Stimulated activated naive CD8-positive, alpha-beta T cell treated with anti-CD3 and anti-CD28 coated beads, Interleukin-15, Interleukin-2, amounts not matched to agents 100 U/mL and 50 U/mL, for 24 hours (primary cell): ENCODE data around the gene CPHXL2.
A peak's percentile ranks its signal among the peaks of the same experiment; 100 is the strongest.

Source experiments
- ATAC-seq: fragments of 150-1000 bp; cut with Tn5 transposase; one replicate; pipeline ENCODE4 v1.10.0; 2021
- DNase-seq: peaks from one replicate; pipeline ENCODE4 v3.0.0; 2021

CPHXL2 gene

GRCh38 chr16:75676909-75677308, at the start of gene CPHXL2:
CPHXL2 (minus strand) TSS chr16:75677009; CDS start chr16:75676999, 10 bp downstream.
- no peak for ATAC-seq
- DNase-seq: no peak

- no peak for DNase-seq
- no peak for ATAC-seq
Measured at GRCh38 chr16:75726390-75726789, 49.6 kb upstream of the CPHXL2 start, which contains the start of gene CPHXL. CPHXL (minus strand) TSS chr16:75726490; CDS start chr16:75726442, 48 bp downstream.

- ATAC-seq (no peak), DNase-seq (no peak)
Measured at GRCh38 chr16:75718452-75718851, 41.6 kb upstream of the CPHXL2 start.

GRCh38 chr16:75714661-75715060, 37.9 kb upstream of the CPHXL2 start:
- ATAC-seq: no peak

GRCh38 chr16:75710344-75710743, 33.5 kb upstream of the CPHXL2 start:
- no peak for ATAC-seq
- DNase-seq: no peak

More at GRCh38 chr16:75714661-75715060, 37.9 kb upstream of the CPHXL2 start:
- no peak for DNase-seq

GRCh38 chr16:75703306-75703705, 26.5 kb upstream of the CPHXL2 start:
- ATAC-seq (no peak), DNase-seq (no peak)

- ATAC-seq (no peak), DNase-seq (no peak)
Measured at GRCh38 chr16:75702242-75702641, 25.4 kb upstream of the CPHXL2 start.

GRCh38 chr16:75701361-75701760, 24.6 kb upstream of the CPHXL2 start, which contains the start of gene DUXB:
DUXB (minus strand) TSS chr16:75701461; CDS start chr16:75701418, 43 bp downstream.
- ATAC-seq: no peak

GRCh38 chr16:75697571-75697970, 20.8 kb upstream of the CPHXL2 start:
- DNase-seq (no peak), ATAC-seq (no peak)

More at GRCh38 chr16:75701361-75701760, 24.6 kb upstream of the CPHXL2 start, which contains the start of gene DUXB:
- no peak for DNase-seq

- DNase-seq: no peak
- ATAC-seq: no peak
Measured at GRCh38 chr16:75695708-75696107, 18.9 kb upstream of the CPHXL2 start.

GRCh38 chr16:75687361-75687760, 10.6 kb upstream of the CPHXL2 start:
- no peak for ATAC-seq
- no peak for DNase-seq

GRCh38 chr16:75682308-75682707, 5.5 kb upstream of the CPHXL2 start:
- DNase-seq (no peak), ATAC-seq (no peak)

GRCh38 chr16:75679366-75679765, 2.6 kb upstream of the CPHXL2 start:
- ATAC-seq: no peak
- no peak for DNase-seq

- no peak for ATAC-seq
Measured at GRCh38 chr16:75667503-75667902, 9.3 kb downstream of the CPHXL2 start.

GRCh38 chr16:75660726-75661302, 16.0 kb downstream of the CPHXL2 start:
- ATAC-seq: no peak
- no peak for DNase-seq

More at GRCh38 chr16:75667503-75667902, 9.3 kb downstream of the CPHXL2 start:
- no peak for DNase-seq

- ATAC-seq (no peak), DNase-seq (no peak)
Measured at GRCh38 chr16:75660321-75660720, 16.5 kb downstream of the CPHXL2 start.

- ATAC-seq (no peak), DNase-seq (no peak)
Measured at GRCh38 chr16:75658175-75658574, 18.6 kb downstream of the CPHXL2 start.

GRCh38 chr16:75653922-75654321, 22.9 kb downstream of the CPHXL2 start:
- no peak for ATAC-seq
- no peak for DNase-seq

- ATAC-seq: peak; percentile 34
- peak; percentile 86 for DNase-seq
Measured at GRCh38 chr16:75648265-75649076, 28.3 kb downstream of the CPHXL2 start.

GRCh38 chr16:75647492-75648264, 29.1 kb downstream of the CPHXL2 start, which contains the start of the genes KARS1 and TERF2IP:
KARS1 (minus strand) TSS chr16:75647665; CDS start chr16:75647639, 26 bp downstream.
TERF2IP (plus strand) TSS chr16:75647773; CDS start chr16:75647883, 110 bp downstream.
- ATAC-seq (peak; percentile 94), DNase-seq (peak; percentile 93)

- peak; percentile 2 for ATAC-seq
- no peak for DNase-seq
Measured at GRCh38 chr16:75647112-75647491, 29.7 kb downstream of the CPHXL2 start.
